H1 (cell line): ENCODE results near the gene SLC35B1. TPM values are rescaled to one million over a fixed set of nuclear protein-coding genes. Genes with fewer than 3 reads are reported as not detected.

Experiments
- ATF3 ChIP-seq: IDR thresholded peaks from 2 replicates; pipeline ENCODE4 v1.6.1; 2011; ENCODE audit warnings: low read depth, mild to moderate bottlenecking, low read length; ENCODE audit not compliant: insufficient read depth
- FOSL1 ChIP-seq: IDR thresholded peaks from 2 replicates; pipeline ENCODE4 v1.6.1; 2011; ENCODE audit warnings: mild to moderate bottlenecking, low read depth, low read length, moderate library complexity; ENCODE audit not compliant: insufficient read depth
- SAP30 ChIP-seq: fragments of 300-600 bp; sonication (generic); IDR thresholded peaks from 2 replicates; pipeline ENCODE4 v1.7.1; 2012; ENCODE audit warnings: low read length, moderate library complexity, mild to moderate bottlenecking, inconsistent platforms; ENCODE audit not compliant: insufficient read depth, insufficient replicate concordance
- polyA plus RNA-seq, 7 experiments: library from polyadenylated mRNA; depleted of rRNA in 3 of 7; stranded (reverse) in 5 of 7; unstranded in 2 of 7; fragments of >200 nt in 5 of 7; fragments of 200-250 nt in 2 of 7; gene quantifications; 1 replicate in 5 of 7; 2 replicates in 1 of 7; 4 replicates in 1 of 7; pipeline versions ENCODE4 v1.2.1 to v1.2.3, GENCODE V29; 2011 to 2013; ENCODE audit warnings: missing spikeins in 2 of 7, mixed read lengths in 2 of 7
- total RNA-seq: library from RNA; stranded (reverse); fragmentation: NEBNext Ultra II Directional; extraction: Animal tissue kit (Norgen Biotek cat#: 25700); gene quantifications from 2 replicates; pipeline ENCODE4 v1.2.1, GENCODE V29; 2021
- TF ChIP-seq, protein P1 (sequence below), 3 experiments: IDR thresholded peaks; 1 replicate in 2 of 3; 2 replicates in 1 of 3; pipeline versions ENCODE4 v1.5.1 to v1.6.1; 2011; ENCODE audit warnings: low read length in 3 of 3, mild to moderate bottlenecking in 3 of 3, inconsistent platforms in 2 of 3, low read depth in 1 of 3, moderate library complexity in 1 of 3; ENCODE audit not compliant: insufficient read depth in 1 of 3; ENCODE audit errors: control extremely low read depth in 1 of 3
- TF ChIP-seq, protein P2 (sequence below): IDR thresholded peaks from 2 replicates; pipeline ENCODE4 v1.6.1; 2011; ENCODE audit warnings: low read length, improper control_type of control experiment

SLC35B1 gene
- total and polyA plus RNA-seq, 2 of the 8 experiments (the other 6 are each of a cell fraction or from before 2014, with no cell fraction given), result 56.5 to 87.7 TPM

- TF ChIP-seq, protein P1, sequence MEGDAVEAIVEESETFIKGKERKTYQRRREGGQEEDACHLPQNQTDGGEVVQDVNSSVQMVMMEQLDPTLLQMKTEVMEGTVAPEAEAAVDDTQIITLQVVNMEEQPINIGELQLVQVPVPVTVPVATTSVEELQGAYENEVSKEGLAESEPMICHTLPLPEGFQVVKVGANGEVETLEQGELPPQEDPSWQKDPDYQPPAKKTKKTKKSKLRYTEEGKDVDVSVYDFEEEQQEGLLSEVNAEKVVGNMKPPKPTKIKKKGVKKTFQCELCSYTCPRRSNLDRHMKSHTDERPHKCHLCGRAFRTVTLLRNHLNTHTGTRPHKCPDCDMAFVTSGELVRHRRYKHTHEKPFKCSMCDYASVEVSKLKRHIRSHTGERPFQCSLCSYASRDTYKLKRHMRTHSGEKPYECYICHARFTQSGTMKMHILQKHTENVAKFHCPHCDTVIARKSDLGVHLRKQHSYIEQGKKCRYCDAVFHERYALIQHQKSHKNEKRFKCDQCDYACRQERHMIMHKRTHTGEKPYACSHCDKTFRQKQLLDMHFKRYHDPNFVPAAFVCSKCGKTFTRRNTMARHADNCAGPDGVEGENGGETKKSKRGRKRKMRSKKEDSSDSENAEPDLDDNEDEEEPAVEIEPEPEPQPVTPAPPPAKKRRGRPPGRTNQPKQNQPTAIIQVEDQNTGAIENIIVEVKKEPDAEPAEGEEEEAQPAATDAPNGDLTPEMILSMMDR (IDR thresholded peaks at IDR 0.05; ENCODE audit: control extremely low read depth in 1 of 3, insufficient read depth in 1 of 3, low read depth in 1 of 3, low read length in 3 of 3), result no peak
- no peak for TF ChIP-seq SAP30
- no peak for TF ChIP-seq ATF3
- TF ChIP-seq, protein P2, sequence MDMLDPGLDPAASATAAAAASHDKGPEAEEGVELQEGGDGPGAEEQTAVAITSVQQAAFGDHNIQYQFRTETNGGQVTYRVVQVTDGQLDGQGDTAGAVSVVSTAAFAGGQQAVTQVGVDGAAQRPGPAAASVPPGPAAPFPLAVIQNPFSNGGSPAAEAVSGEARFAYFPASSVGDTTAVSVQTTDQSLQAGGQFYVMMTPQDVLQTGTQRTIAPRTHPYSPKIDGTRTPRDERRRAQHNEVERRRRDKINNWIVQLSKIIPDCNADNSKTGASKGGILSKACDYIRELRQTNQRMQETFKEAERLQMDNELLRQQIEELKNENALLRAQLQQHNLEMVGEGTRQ, result no peak
- no peak for TF ChIP-seq FOSL1
- TF ChIP-seq, all 59 proteins: peak for 0
Measured at GRCh38 chr17:49691086-49691676, 16.6 kb downstream of the SLC35B1 start (continued).
